Hepatocyte (in vitro differentiated cells): ENCODE results near the gene IKBKE. TPM values are rescaled to one million over a fixed set of nuclear protein-coding genes. Genes with fewer than 3 reads are reported as not detected.

ENCODE experiments used
- DNase-seq: peaks from one replicate; pipeline ENCODE4 v3.0.0-alpha.2; 2016; ENCODE audit warnings: low spot score
- H2AFZ ChIP-seq: fragments of 200-600 bp; sonication (generic); 2 replicates; pipeline ENCODE4 v1.6.0; 2016; ENCODE audit warnings: antibody characterized with exemption, mild to moderate bottlenecking
- H3K27ac ChIP-seq: fragments of 200-600 bp; sonication (generic); 2 replicates; pipeline ENCODE4 v1.5.1; 2016; ENCODE audit warnings: mild to moderate bottlenecking
- H3K27me3 ChIP-seq: fragments of 200-600 bp; sonication (generic); 2 replicates; pipeline ENCODE4 v1.6.1; 2016
- H3K36me3 ChIP-seq: fragments of 200-600 bp; sonication (generic); replicated peaks from 2 replicates; pipeline ENCODE4 v1.5.1; 2016; ENCODE audit warnings: low read depth; ENCODE audit not compliant: insufficient read depth
- H3K4me1 ChIP-seq: fragments of 200-600 bp; sonication (generic); 2 replicates; pipeline ENCODE4 v1.5.1; 2016; ENCODE audit warnings: mild to moderate bottlenecking, moderate library complexity; ENCODE audit not compliant: insufficient read depth
- H3K4me2 ChIP-seq: fragments of 200-600 bp; sonication (generic); 2 replicates; pipeline ENCODE4 v1.6.0; 2016
- H3K4me3 ChIP-seq: fragments of 200-600 bp; sonication (generic); 2 replicates; pipeline ENCODE4 v1.5.1; 2016; ENCODE audit warnings: mild to moderate bottlenecking
- H3K79me2 ChIP-seq: fragments of 200-600 bp; sonication (generic); 2 replicates; pipeline ENCODE4 v1.6.0; 2017; ENCODE audit warnings: mild to moderate bottlenecking
- H3K9me2 ChIP-seq: fragments of 200-600 bp; sonication (generic); replicated peaks from 2 replicates; pipeline ENCODE4 v1.6.0; 2017; ENCODE audit warnings: mild to moderate bottlenecking; ENCODE audit not compliant: insufficient read depth
- H3K9me3 ChIP-seq: fragments of 200-600 bp; sonication (generic); 2 replicates; pipeline ENCODE4 v1.5.1; 2016; ENCODE audit warnings: low read depth, mild to moderate bottlenecking
- H4K20me1 ChIP-seq: fragments of 200-600 bp; sonication (generic); 2 replicates; pipeline ENCODE4 v1.6.0; 2016; ENCODE audit warnings: mild to moderate bottlenecking; ENCODE audit not compliant: insufficient read depth, poor library complexity, severe bottlenecking
- EZH2 ChIP-seq: fragments of 200-600 bp; sonication (generic); IDR thresholded peaks from 2 replicates; pipeline ENCODE4 v1.6.1; 2016; ENCODE audit warnings: antibody characterized with exemption, mild to moderate bottlenecking, borderline replicate concordance
- EZH2phosphoT487 ChIP-seq: fragments of 200-600 bp; sonication (generic); IDR thresholded peaks from one replicate; pipeline ENCODE4 v1.6.1; 2018; ENCODE audit warnings: antibody characterized with exemption, mild to moderate bottlenecking, low read depth, moderate library complexity; ENCODE audit not compliant: unreplicated experiment, severe bottlenecking
- WGBS: methylation state at CpG from one replicate; pipeline ENCODE4 v1.1.6; 2016; ENCODE audit warnings: low lambda C conversion rate; ENCODE audit errors: missing lambda C conversion rate; 5-methylcytosine and 5-hydroxymethylcytosine counted together
- polyA plus RNA-seq: library from polyadenylated mRNA; unstranded; fragments of >200 nt; fragmentation: Nextera tagmentation; extraction: Ambion mirVana; gene quantifications from 2 replicates; pipeline ENCODE4 v1.2.1, GENCODE V29; 2016
- total RNA-seq: library from RNA; depleted of rRNA; stranded (reverse); fragments of >200 nt; gene quantifications from 2 replicates; pipeline ENCODE4 v1.2.3, GENCODE V29; 2014
- TF ChIP-seq, protein P1 (sequence below): fragments of 200-600 bp; sonication (generic); IDR thresholded peaks from 2 replicates; pipeline ENCODE4 v1.5.1; 2016; ENCODE audit warnings: antibody characterized with exemption, mild to moderate bottlenecking; ENCODE audit not compliant: poor library complexity

IKBKE gene
- total and polyA plus RNA-seq, 2 experiments from 2014 or later = 5.9 to 6.4 TPM

DNA sequence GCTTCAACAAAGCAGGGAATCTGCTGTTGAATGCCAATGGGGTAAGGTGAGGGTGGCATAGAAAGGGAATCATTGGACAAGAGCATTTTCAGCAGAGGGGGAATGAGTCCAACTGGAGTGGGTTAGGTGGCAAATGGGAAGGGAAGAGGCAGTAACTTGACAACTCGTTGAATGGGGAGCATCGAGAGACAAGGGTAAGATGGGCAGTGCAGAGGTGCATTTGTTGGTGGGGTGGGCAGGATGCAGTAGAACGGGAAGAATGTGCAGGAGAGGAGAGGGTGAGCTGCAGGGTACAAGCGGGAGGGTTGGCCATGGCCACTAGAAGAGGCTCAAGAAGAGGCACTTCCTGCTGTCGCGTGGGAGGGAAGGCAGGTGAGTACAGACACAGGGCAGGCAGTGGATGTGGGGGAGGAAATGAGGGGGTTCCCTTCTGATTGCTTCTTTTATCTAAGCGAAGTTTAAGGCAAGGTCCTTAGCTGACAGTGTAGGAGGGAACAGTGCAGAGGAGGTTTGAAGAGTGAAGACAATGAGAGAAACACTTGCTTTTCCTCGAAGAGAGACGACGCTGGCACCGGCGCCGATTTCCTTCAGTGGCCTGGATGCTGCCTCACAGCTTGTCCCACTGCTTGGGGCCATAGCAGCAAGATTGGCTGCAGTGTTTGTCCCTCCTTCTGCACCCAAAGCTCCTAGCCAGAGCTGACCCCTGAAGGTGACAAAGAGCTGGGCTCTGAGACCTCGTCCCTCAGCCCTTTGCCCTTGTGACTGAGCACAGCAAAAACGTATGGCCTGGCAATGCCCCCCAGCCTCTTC, 3.2 kb upstream of the IKBKE start:
- no peak overlapping the region for H2AFZ ChIP-seq
- no peak for DNase-seq
- H3K36me3 ChIP-seq = no peaks in the 10 kb centered on the region
- no peaks in the 10 kb centered on the region for H3K9me2 ChIP-seq
- peaks cover 11% of the 10 kb centered on the region for H3K4me1 ChIP-seq
- H3K27me3 ChIP-seq = no peaks in the 10 kb centered on the region
- 62% methylated on average over 15 of the region's 15 CpGs for WGBS
- no peaks in the 10 kb centered on the region for H3K79me2 ChIP-seq
- no peaks in the 10 kb centered on the region for H4K20me1 ChIP-seq
- no peak overlapping the region for H3K27ac ChIP-seq
- H3K4me3 ChIP-seq = no peak overlapping the region
- H3K4me2 ChIP-seq = no peak overlapping the region
- TF ChIP-seq, protein P1, sequence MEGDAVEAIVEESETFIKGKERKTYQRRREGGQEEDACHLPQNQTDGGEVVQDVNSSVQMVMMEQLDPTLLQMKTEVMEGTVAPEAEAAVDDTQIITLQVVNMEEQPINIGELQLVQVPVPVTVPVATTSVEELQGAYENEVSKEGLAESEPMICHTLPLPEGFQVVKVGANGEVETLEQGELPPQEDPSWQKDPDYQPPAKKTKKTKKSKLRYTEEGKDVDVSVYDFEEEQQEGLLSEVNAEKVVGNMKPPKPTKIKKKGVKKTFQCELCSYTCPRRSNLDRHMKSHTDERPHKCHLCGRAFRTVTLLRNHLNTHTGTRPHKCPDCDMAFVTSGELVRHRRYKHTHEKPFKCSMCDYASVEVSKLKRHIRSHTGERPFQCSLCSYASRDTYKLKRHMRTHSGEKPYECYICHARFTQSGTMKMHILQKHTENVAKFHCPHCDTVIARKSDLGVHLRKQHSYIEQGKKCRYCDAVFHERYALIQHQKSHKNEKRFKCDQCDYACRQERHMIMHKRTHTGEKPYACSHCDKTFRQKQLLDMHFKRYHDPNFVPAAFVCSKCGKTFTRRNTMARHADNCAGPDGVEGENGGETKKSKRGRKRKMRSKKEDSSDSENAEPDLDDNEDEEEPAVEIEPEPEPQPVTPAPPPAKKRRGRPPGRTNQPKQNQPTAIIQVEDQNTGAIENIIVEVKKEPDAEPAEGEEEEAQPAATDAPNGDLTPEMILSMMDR = no peak
- TF ChIP-seq EZH2 = no peak
- TF ChIP-seq EZH2phosphoT487 = no peak
- H3K9me3 ChIP-seq = no peaks in the 10 kb centered on the region

DNA sequence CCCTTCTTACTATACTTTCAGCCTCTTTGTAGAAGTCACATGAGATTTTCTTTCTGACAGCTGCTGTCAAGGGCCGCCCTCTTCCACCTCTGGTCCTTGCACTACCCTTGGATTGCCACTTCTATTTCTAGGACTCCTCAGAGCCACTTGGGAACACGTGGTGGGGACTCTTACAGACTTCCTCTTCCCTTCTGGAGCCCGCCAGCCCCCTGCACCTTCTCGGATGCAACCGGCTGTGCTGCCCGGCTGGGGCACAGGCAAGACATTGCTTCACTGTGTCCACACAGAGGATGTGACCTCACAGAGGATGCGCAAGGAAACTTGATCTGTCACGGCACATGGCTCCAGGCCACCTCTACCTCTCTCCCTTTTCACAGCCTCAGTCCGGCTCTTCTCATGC, 2.4 kb upstream of the IKBKE start:
- H3K9me2 ChIP-seq = no peaks in the 10 kb centered on the region
- no peaks in the 10 kb centered on the region for H3K79me2 ChIP-seq
- no peak overlapping the region for H3K4me3 ChIP-seq
- H4K20me1 ChIP-seq = no peaks in the 10 kb centered on the region
- H3K9me3 ChIP-seq = no peaks in the 10 kb centered on the region
- H3K4me2 ChIP-seq = no peak overlapping the region
- TF ChIP-seq EZH2phosphoT487 (no peak), EZH2 (no peak)
- TF ChIP-seq, protein P1 = no peak
- no peak overlapping the region for H3K27ac ChIP-seq
- H2AFZ ChIP-seq = no peak overlapping the region
- H3K4me1 ChIP-seq = peaks cover 11% of the 10 kb centered on the region
- H3K36me3 ChIP-seq = no peaks in the 10 kb centered on the region
- 63% methylated on average over 9 of the region's 9 CpGs for WGBS
- no peaks in the 10 kb centered on the region for H3K27me3 ChIP-seq
- no peak for DNase-seq

- H3K27ac ChIP-seq = no peak overlapping the region
- H4K20me1 ChIP-seq = no peaks in the 10 kb centered on the region
- H3K79me2 ChIP-seq = no peaks in the 10 kb centered on the region
- H2AFZ ChIP-seq = no peak overlapping the region
- no peaks in the 10 kb centered on the region for H3K36me3 ChIP-seq
- no peak for DNase-seq
- no peaks in the 10 kb centered on the region for H3K9me3 ChIP-seq
- no peak overlapping the region for H3K4me3 ChIP-seq
- no peak for TF ChIP-seq EZH2
- WGBS = 62% methylated on average over 3 of the region's 3 CpGs
- no peak overlapping the region for H3K4me2 ChIP-seq
- H3K27me3 ChIP-seq = no peaks in the 10 kb centered on the region
- no peaks in the 10 kb centered on the region for H3K9me2 ChIP-seq
- peaks cover 11% of the 10 kb centered on the region for H3K4me1 ChIP-seq
Measured at GRCh38 chr1:206468571-206468970, 1.7 kb upstream of the IKBKE start.

DNA sequence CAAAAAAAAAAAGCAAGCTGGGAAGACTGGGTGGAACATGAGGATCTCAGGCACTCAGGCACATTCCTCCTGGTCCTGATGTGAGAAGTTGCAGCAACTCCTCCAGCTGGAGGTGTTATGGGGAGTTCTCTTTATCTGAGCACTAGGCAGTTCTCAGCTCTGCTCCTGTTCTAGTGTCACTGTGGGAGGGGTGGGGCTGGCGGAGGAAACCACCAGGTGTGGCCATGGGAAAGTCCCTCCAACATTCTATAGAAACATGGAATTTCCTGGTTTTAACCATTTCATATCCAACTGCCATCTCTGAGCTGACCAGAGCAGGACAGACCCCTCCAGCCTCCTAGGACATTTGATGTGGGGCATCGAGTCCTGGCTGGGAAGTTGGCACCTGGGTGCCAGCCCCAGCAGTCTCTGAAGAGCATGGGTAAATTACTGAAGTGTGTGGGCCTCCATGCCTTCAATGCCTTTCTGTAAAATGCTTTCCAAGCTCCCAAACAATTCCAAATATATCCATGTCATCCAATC, 804 bp upstream of the IKBKE start:
- Histone ChIP-seq H3K4me2 (peak overlapping the region; percentile 98), H4K20me1 (no peaks in the 10 kb centered on the region), H3K4me1 (peaks cover 11% of the 10 kb centered on the region), H3K4me3 (no peak overlapping the region), H3K36me3 (no peaks in the 10 kb centered on the region), H3K9me3 (no peaks in the 10 kb centered on the region), H3K9me2 (no peaks in the 10 kb centered on the region), H3K27me3 (no peaks in the 10 kb centered on the region), H3K79me2 (no peaks in the 10 kb centered on the region), H2AFZ (peak overlapping the region; percentile 93), H3K27ac (peak overlapping the region; percentile 56)
- WGBS = 52% methylated on average over 2 of the region's 2 CpGs
- peak; percentile 37 for DNase-seq
- TF ChIP-seq EZH2phosphoT487 (no peak), EZH2 (no peak)
- TF ChIP-seq, protein P1 = no peak
